ENCODE measurements around the gene YIPF5. TPM values are rescaled to one million over a fixed set of nuclear protein-coding genes. Genes with fewer than 3 reads are reported as not detected.

YIPF5 gene

DNA sequence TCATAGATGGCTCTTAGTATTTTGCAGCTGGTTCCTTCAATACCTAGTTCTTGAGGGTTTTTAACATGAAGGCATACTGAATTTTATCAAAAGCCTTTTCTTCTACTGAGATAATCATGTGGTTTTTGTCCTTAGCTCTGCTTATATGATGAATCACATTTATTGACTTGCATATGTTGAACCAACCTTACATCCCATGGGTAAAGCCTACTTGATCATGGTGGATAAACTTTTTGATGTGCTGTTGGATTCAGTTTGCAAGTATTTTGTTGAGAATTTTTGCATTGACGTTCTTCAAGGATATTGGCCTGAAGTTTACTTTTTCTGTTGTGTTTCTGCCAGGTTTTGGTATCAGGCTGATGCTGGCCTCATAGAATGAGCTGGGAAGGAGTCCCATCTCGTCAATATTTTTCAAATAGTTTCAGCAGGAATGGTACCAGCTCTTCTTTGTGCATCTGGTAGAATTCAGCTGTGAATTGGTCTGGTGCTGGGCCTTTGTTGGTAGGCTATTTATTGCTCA lies 49.7 kb downstream of the YIPF5 start:
- Histone ChIP-seq H3K27me3 (ENCODE audit: control insufficient read depth, insufficient read depth, low read length) (no peaks in the 10 kb centered on the region), H3K4me2 (ENCODE audit: low read length) (no peak overlapping the region), H3K4me1 (ENCODE audit: control insufficient read depth, insufficient read depth, low read length) (peaks cover 21% of the 10 kb centered on the region), H3K36me3 (ENCODE audit: insufficient read depth, low read length) (no peaks in the 10 kb centered on the region), H3K4me3 (ENCODE audit: low read length) (no peak overlapping the region), H3K9ac (ENCODE audit: low read depth, low read length) (no peak overlapping the region), H3K9me3 (replicated peaks; ENCODE audit: low read length) (no peaks in the 10 kb centered on the region)

DNA sequence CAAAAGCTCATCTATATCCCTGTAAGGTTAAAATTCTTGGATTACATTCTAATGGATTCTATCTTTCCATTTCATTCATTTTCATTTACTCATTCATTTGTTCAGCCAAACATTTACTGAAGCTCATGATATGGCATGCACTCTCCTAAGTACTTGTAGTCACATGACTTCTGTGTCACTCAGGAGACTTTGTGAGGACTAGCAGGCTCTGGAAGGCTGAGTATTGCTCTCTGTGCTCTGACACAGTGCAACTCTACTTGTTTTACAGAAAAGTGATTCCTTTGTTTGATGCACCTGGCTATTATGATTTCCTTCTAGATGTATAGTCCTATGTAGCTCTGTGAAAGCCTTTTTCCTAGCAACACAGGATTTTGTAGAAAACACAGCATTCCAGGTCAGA lies 53.0 kb downstream of the YIPF5 start:
- H3K4me1 ChIP-seq (ENCODE audit: control insufficient read depth, insufficient read depth, low read length): peaks cover 11% of the 10 kb centered on the region
- no peaks in the 10 kb centered on the region for H3K27me3 ChIP-seq (ENCODE audit: control insufficient read depth, insufficient read depth, low read length)
- H3K36me3 ChIP-seq (ENCODE audit: insufficient read depth, low read length): no peaks in the 10 kb centered on the region
- no peak overlapping the region for H3K4me3 ChIP-seq (ENCODE audit: low read length)
- no peak overlapping the region for H3K9ac ChIP-seq (ENCODE audit: low read depth, low read length)
- H3K4me2 ChIP-seq (ENCODE audit: low read length): no peak overlapping the region
- no peaks in the 10 kb centered on the region for H3K9me3 ChIP-seq (replicated peaks; ENCODE audit: low read length)

- H3K4me3 ChIP-seq (ENCODE audit: low read length): no peak overlapping the region
- no peaks in the 10 kb centered on the region for H3K9me3 ChIP-seq (replicated peaks; ENCODE audit: low read length)
- H3K4me2 ChIP-seq (ENCODE audit: low read length): no peak overlapping the region
- H3K27me3 ChIP-seq (ENCODE audit: control insufficient read depth, insufficient read depth, low read length): no peaks in the 10 kb centered on the region
- H3K4me1 ChIP-seq (ENCODE audit: control insufficient read depth, insufficient read depth, low read length): no peaks in the 10 kb centered on the region
- no peaks in the 10 kb centered on the region for H3K36me3 ChIP-seq (ENCODE audit: insufficient read depth, low read length)
- H3K9ac ChIP-seq (ENCODE audit: low read depth, low read length): no peak overlapping the region
Observed at GRCh38 chr5:144114571-144114970, 55.9 kb downstream of the YIPF5 start.

Small RNA genes lying within 50 kb of the gene (small RNA-seq; reads per million reads assigned to genes)
- gene RN7SL87P: not detected
